ENCODE results near the gene CYP51A1.
"Not testable (repeated sequence)": the region's sequence is repeated elsewhere in the genome, so short reads cannot be mapped to it uniquely, and the experiment has no call there.

Gene CYP51A1

GRCh38 chr7:92158660-92159575 is 24.6 kb upstream of the CYP51A1 start:
- Mint-ChIP-seq H3K36me3 (ENCODE audit: low read depth) (no peaks in the 10 kb centered on the region), H3K4me1 (no peaks in the 10 kb centered on the region), H3K27ac (no peak overlapping the region), H3K4me3 (no peak overlapping the region), H3K9me3 (no peaks in the 10 kb centered on the region), H3K27me3 (ENCODE audit: low read depth, poor library complexity) (no peaks in the 10 kb centered on the region)
- TF ChIP-seq CTCF (IDR thresholded peaks at IDR 0.05), result no peak
- DNase-seq, result no peak

GRCh38 chr7:92156990-92157389 is 22.7 kb upstream of the CYP51A1 start:
- Mint-ChIP-seq H3K36me3 (ENCODE audit: low read depth) (no peaks in the 10 kb centered on the region), H3K4me3 (no peak overlapping the region), H3K27me3 (ENCODE audit: low read depth, poor library complexity) (no peaks in the 10 kb centered on the region), H3K9me3 (no peaks in the 10 kb centered on the region), H3K27ac (no peak overlapping the region), H3K4me1 (no peaks in the 10 kb centered on the region)
- DNase-seq, result no peak
- no peak for TF ChIP-seq CTCF (IDR thresholded peaks at IDR 0.05)

GRCh38 chr7:92155108-92155739 is 20.9 kb upstream of the CYP51A1 start:
- Mint-ChIP-seq H3K9me3 (no peaks in the 10 kb centered on the region), H3K27me3 (ENCODE audit: low read depth, poor library complexity) (peaks cover 4% of the 10 kb centered on the region), H3K36me3 (ENCODE audit: low read depth) (no peaks in the 10 kb centered on the region), H3K4me3 (no peak overlapping the region), H3K4me1 (no peaks in the 10 kb centered on the region), H3K27ac (no peak overlapping the region)
- no peak for TF ChIP-seq CTCF (IDR thresholded peaks at IDR 0.05)
- no peak for DNase-seq

GRCh38 chr7:92150450-92151017 is 16.3 kb upstream of the CYP51A1 start:
- DNase-seq, result no peak
- H3K4me3 Mint-ChIP-seq, result no peak overlapping the region
- TF ChIP-seq CTCF (IDR thresholded peaks at IDR 0.05), result no peak
- no peak overlapping the region for H3K27ac Mint-ChIP-seq
- peaks cover 8% of the 10 kb centered on the region for H3K27me3 Mint-ChIP-seq (ENCODE audit: low read depth, poor library complexity)
- no peaks in the 10 kb centered on the region for H3K9me3 Mint-ChIP-seq
- H3K4me1 Mint-ChIP-seq, result no peaks in the 10 kb centered on the region
- no peaks in the 10 kb centered on the region for H3K36me3 Mint-ChIP-seq (ENCODE audit: low read depth)

GRCh38 chr7:92149736-92150239 is 15.5 kb upstream of the CYP51A1 start:
- H3K4me1 Mint-ChIP-seq, result no peaks in the 10 kb centered on the region
- H3K4me3 Mint-ChIP-seq, result no peak overlapping the region
- no peak for DNase-seq

GRCh38 chr7:92143192-92143880 is 9.1 kb upstream of the CYP51A1 start:
- not testable (repeated sequence) for H3K4me3 Mint-ChIP-seq; H3K27me3 Mint-ChIP-seq (ENCODE audit: low read depth, poor library complexity); H3K4me1 Mint-ChIP-seq; H3K27ac Mint-ChIP-seq; DNase-seq
- Mint-ChIP-seq H3K36me3 (ENCODE audit: low read depth) (peaks cover 14% of the 10 kb centered on the region), H3K9me3 (peaks cover 36% of the 10 kb centered on the region)

More at GRCh38 chr7:92149736-92150239, 15.5 kb upstream of the CYP51A1 start:
- Mint-ChIP-seq H3K27me3 (ENCODE audit: low read depth, poor library complexity) (peaks cover 8% of the 10 kb centered on the region), H3K36me3 (ENCODE audit: low read depth) (no peaks in the 10 kb centered on the region), H3K9me3 (no peaks in the 10 kb centered on the region), H3K27ac (no peak overlapping the region)
- no peak for TF ChIP-seq CTCF (IDR thresholded peaks at IDR 0.05)

GRCh38 chr7:92142791-92143190 is 8.5 kb upstream of the CYP51A1 start:
- H3K9me3 Mint-ChIP-seq, result peaks cover 39% of the 10 kb centered on the region
- not testable (repeated sequence) for H3K27ac Mint-ChIP-seq

More at GRCh38 chr7:92142791-92143190, 8.5 kb upstream of the CYP51A1 start:
- H3K4me1 Mint-ChIP-seq; DNase-seq; H3K27me3 Mint-ChIP-seq (ENCODE audit: low read depth, poor library complexity); H3K4me3 Mint-ChIP-seq: not testable (repeated sequence)
- H3K36me3 Mint-ChIP-seq (ENCODE audit: low read depth), result peaks cover 14% of the 10 kb centered on the region
